ENCODE data around the gene MTHFD1L. TPM values are rescaled to one million over a fixed set of nuclear protein-coding genes. Genes with fewer than 3 reads are reported as not detected.

The MTHFD1L gene
- total RNA-seq, 1 donor from 2014 or later = 107 TPM

- Mint-ChIP-seq H3K4me3 (ENCODE audit: unreplicated experiment) (no peak overlapping the region), H3K27ac (ENCODE audit: unreplicated experiment) (no peak overlapping the region), H3K27me3 (ENCODE audit: low read depth, unreplicated experiment) (no peaks in the 10 kb centered on the region), H3K36me3 (ENCODE audit: low read depth, unreplicated experiment) (peaks cover 20% of the 10 kb centered on the region), H3K9me3 (ENCODE audit: unreplicated experiment) (no peaks in the 10 kb centered on the region), H3K4me1 (ENCODE audit: low read depth, unreplicated experiment) (peaks cover 16% of the 10 kb centered on the region)
- no peak overlapping the region for H3K4me3 ChIP-seq (ENCODE audit: insufficient read depth, low read depth, low read length)
- H3K9me3 ChIP-seq (ENCODE audit: insufficient read depth, low read depth, low read length) = peaks cover 3% of the 10 kb centered on the region
- no peak for DNase-seq (ENCODE audit: low read depth)
- H3K27ac ChIP-seq (ENCODE audit: low read depth, low read length) = no peak overlapping the region
- H3K27me3 ChIP-seq (ENCODE audit: insufficient read depth, low read length) = no peaks in the 10 kb centered on the region
- TF ChIP-seq EZH2 (IDR thresholded peaks at IDR 0.05; ENCODE audit: insufficient read depth, low read length) (no peak), CTCF (IDR thresholded peaks at IDR 0.05; ENCODE audit: insufficient read depth, low read depth, low read length) (no peak)
- H3K36me3 ChIP-seq (ENCODE audit: insufficient read depth, low read length) = peaks cover 6% of the 10 kb centered on the region
- H3K4me1 ChIP-seq (ENCODE audit: insufficient read depth, low read length) = peaks cover 15% of the 10 kb centered on the region
- FAIRE-seq = no peak
- no peak overlapping the region for H2AFZ ChIP-seq (ENCODE audit: low read depth, low read length)
- H3K9ac ChIP-seq (ENCODE audit: low read length) = no peak overlapping the region
- H3K79me2 ChIP-seq (ENCODE audit: insufficient read depth, low read length) = no peaks in the 10 kb centered on the region
- no peaks in the 10 kb centered on the region for H4K20me1 ChIP-seq (ENCODE audit: insufficient read depth, low read length)
- H3K4me2 ChIP-seq (ENCODE audit: low read length) = no peak overlapping the region
Observed at GRCh38 chr6:151075005-151075404, 209.5 kb downstream of the MTHFD1L start.

GRCh38 chr6:151075527-151075926, 210.0 kb downstream of the MTHFD1L start:
- Histone ChIP-seq H3K4me3 (ENCODE audit: insufficient read depth, low read depth, low read length) (no peak overlapping the region), H3K9me3 (ENCODE audit: insufficient read depth, low read depth, low read length) (peaks cover 3% of the 10 kb centered on the region), H3K4me2 (ENCODE audit: low read length) (no peak overlapping the region), H3K4me1 (ENCODE audit: insufficient read depth, low read length) (peaks cover 10% of the 10 kb centered on the region), H4K20me1 (ENCODE audit: insufficient read depth, low read length) (no peaks in the 10 kb centered on the region), H3K27ac (ENCODE audit: low read depth, low read length) (no peak overlapping the region), H3K9ac (ENCODE audit: low read length) (no peak overlapping the region), H3K36me3 (ENCODE audit: insufficient read depth, low read length) (peaks cover 6% of the 10 kb centered on the region), H3K27me3 (ENCODE audit: insufficient read depth, low read length) (no peaks in the 10 kb centered on the region), H2AFZ (ENCODE audit: low read depth, low read length) (no peak overlapping the region), H3K79me2 (ENCODE audit: insufficient read depth, low read length) (no peaks in the 10 kb centered on the region)
- DNase-seq (ENCODE audit: low read depth) (no peak), FAIRE-seq (no peak)
- Mint-ChIP-seq H3K27me3 (ENCODE audit: low read depth, unreplicated experiment) (no peaks in the 10 kb centered on the region), H3K4me1 (ENCODE audit: low read depth, unreplicated experiment) (peaks cover 12% of the 10 kb centered on the region), H3K9me3 (ENCODE audit: unreplicated experiment) (peaks cover 2% of the 10 kb centered on the region), H3K27ac (ENCODE audit: unreplicated experiment) (no peak overlapping the region), H3K4me3 (ENCODE audit: unreplicated experiment) (no peak overlapping the region), H3K36me3 (ENCODE audit: low read depth, unreplicated experiment) (peaks cover 24% of the 10 kb centered on the region)
- TF ChIP-seq CTCF (IDR thresholded peaks at IDR 0.05; ENCODE audit: insufficient read depth, low read depth, low read length) (no peak), EZH2 (IDR thresholded peaks at IDR 0.05; ENCODE audit: insufficient read depth, low read length) (no peak)

GRCh38 chr6:151075930-151076555, 210.5 kb downstream of the MTHFD1L start:
- H4K20me1 ChIP-seq (ENCODE audit: insufficient read depth, low read length) = no peaks in the 10 kb centered on the region
- H3K4me1 Mint-ChIP-seq (ENCODE audit: low read depth, unreplicated experiment) = peaks cover 7% of the 10 kb centered on the region
- no peaks in the 10 kb centered on the region for H3K27me3 ChIP-seq (ENCODE audit: insufficient read depth, low read length)
- peaks cover 5% of the 10 kb centered on the region for H3K4me1 ChIP-seq (ENCODE audit: insufficient read depth, low read length)
- H3K27ac ChIP-seq (ENCODE audit: low read depth, low read length) = no peak overlapping the region
- peaks cover 3% of the 10 kb centered on the region for H3K9me3 ChIP-seq (ENCODE audit: insufficient read depth, low read depth, low read length)
- H3K9ac ChIP-seq (ENCODE audit: low read length) = no peak overlapping the region
- H3K4me3 ChIP-seq (ENCODE audit: insufficient read depth, low read depth, low read length) = no peak overlapping the region
- peaks cover 6% of the 10 kb centered on the region for H3K36me3 ChIP-seq (ENCODE audit: insufficient read depth, low read length)
- DNase-seq (ENCODE audit: low read depth) (no peak), FAIRE-seq (no peak)
- H3K9me3 Mint-ChIP-seq (ENCODE audit: unreplicated experiment) = peaks cover 2% of the 10 kb centered on the region
- TF ChIP-seq EZH2 (IDR thresholded peaks at IDR 0.05; ENCODE audit: insufficient read depth, low read length) (no peak), CTCF (IDR thresholded peaks at IDR 0.05; ENCODE audit: insufficient read depth, low read depth, low read length) (no peak)
- peaks cover 24% of the 10 kb centered on the region for H3K36me3 Mint-ChIP-seq (ENCODE audit: low read depth, unreplicated experiment)
- H3K27ac Mint-ChIP-seq (ENCODE audit: unreplicated experiment) = no peak overlapping the region
- no peaks in the 10 kb centered on the region for H3K27me3 Mint-ChIP-seq (ENCODE audit: low read depth, unreplicated experiment)
- no peak overlapping the region for H3K4me3 Mint-ChIP-seq (ENCODE audit: unreplicated experiment)
- H3K79me2 ChIP-seq (ENCODE audit: insufficient read depth, low read length) = no peaks in the 10 kb centered on the region
- H3K4me2 ChIP-seq (ENCODE audit: low read length) = no peak overlapping the region
- no peak overlapping the region for H2AFZ ChIP-seq (ENCODE audit: low read depth, low read length)

Data from astrocyte (in vitro differentiated cells and primary cell).